ENCODE data around the gene RNF167.

The RNF167 gene

DNA sequence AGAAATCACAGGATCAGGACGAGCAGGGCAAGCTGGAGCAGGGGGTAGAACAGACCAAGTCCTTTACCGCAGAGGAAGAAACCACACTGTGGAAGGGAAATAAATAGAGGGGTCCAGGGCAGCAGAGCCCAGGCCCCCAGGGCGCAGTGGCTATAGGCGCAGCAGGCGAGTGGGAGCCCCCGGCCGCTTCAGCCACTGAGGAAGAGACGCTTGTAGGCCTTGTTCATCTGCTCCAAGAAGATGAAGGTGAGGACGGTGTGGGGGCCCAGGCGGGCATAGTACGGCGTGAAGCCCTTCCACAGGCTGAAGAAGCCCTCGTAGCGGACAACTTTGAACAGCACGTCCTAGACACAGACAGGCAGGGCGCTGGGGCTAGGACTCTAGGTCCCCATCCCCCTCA, 2.5 kb upstream of the RNF167 start:
- in situ Hi-C loops (cut with HindIII; ENCODE audit: low sequenced_read_pairs), result no loop called here

- in situ Hi-C loops (cut with HindIII; ENCODE audit: low sequenced_read_pairs), result no loop called here
Measured at GRCh38 chr17:4938069-4938491, 2.0 kb upstream of the RNF167 start.

GRCh38 chr17:4938688-4939545, 1.2 kb upstream of the RNF167 start:
- in situ Hi-C loops (cut with HindIII; ENCODE audit: low sequenced_read_pairs), result no loop called here

DNA sequence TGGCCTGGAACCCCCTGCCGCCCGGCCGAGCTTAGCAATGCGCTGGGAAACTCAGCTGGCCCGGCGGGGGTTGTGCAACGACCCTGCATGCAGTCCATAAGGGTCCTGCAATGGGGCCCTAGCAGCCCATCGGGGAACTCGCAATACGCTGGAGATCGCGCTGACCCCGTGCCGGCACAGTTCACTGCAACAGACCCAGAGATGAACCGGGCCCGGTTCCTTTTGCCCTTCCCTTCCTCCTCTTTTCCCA, 597 bp upstream of the RNF167 start:
- in situ Hi-C loops (cut with HindIII; ENCODE audit: low sequenced_read_pairs), result no loop called here

DNA sequence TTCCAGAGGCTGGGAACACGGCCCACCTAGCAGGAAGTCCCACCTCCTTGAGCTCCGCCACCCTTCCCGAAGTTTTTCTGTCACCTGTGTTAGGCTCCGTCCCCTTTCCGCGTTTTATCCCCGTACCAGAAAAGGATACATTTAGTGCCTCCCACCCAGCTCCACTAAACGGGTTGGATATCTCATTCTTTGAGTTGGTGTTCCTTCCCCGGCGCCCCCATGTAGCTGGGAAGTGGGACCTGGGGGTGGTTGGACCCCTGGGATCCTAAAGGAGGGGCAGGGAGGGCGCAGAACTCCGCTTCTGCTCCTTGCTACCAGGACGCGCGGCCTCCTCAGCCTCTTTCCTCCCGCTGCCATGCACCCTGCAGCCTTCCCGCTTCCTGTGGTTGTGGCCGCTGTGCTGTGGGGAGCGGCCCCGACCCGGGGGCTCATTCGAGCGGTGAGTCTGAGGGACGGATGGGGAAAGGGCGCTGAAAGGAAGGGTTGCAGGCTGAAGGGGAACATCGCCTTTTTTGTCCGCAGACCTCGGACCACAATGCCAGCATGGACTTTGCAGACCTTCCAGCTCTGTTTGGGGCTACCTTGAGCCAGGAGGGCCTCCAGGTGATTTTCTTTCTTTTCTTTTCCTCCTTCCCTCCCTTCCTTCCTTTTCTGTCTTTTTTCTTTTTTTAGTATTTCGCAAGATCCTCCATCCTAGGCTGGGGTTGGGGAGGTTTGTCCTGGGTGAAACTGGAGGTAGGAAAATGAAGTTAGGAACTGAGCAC, 669 bp downstream of the RNF167 start:
- in situ Hi-C loops (cut with HindIII; ENCODE audit: low sequenced_read_pairs), result no loop called here

DNA sequence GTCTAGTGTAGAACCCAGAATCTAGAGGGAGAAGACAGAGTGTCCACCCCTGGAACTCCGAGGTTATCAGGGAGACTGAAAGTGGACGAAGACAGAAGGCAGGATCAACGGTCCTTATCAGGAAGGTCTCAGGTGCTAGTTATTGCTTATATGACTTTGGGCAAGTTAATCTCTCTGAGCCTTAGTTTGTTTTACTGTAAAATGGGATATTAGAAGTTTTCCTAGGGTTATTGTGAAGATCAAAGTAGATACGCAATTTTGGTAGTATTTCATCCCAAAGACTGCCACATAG, 1.2 kb downstream of the RNF167 start:
- in situ Hi-C loops (cut with HindIII; ENCODE audit: low sequenced_read_pairs), result no loop called here

DNA sequence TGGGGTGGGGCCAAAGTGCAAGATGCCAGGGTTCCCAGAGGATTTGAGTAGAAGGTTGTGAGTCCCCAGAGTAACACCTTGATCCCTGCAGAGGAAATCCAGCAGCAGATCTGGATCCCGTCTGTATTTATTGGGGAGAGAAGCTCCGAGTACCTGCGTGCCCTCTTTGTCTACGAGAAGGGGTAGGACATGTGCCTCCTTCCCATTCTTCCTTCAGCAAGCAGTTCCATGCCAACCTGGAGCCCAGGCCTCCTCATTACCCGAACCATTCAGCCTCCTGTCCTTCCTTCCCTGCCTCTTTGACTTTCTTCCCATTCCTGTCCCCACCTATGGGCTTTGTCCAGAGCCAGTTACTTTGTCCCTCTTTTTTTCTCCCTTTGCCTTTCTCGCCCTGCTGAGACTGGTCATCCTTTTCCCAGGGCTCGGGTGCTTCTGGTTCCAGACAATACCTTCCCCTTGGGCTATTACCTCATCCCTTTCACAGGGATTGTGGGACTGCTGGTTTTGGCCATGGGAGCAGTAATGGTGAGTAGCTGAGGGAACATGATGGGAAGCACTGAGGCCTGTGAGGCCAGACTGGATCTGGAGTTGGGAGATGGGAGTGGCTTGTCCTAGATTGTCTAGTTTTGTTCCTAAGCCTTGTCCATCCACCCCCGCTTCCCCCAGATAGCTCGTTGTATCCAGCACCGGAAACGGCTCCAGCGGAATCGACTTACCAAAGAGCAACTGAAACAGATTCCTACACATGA, 2.9 kb downstream of the RNF167 start:
- in situ Hi-C loops (cut with HindIII; ENCODE audit: low sequenced_read_pairs), result no loop called here

- in situ Hi-C loops (cut with HindIII; ENCODE audit: low sequenced_read_pairs), result no loop called here
Measured at GRCh38 chr17:4944163-4944553, 4.1 kb downstream of the RNF167 start.

DNA sequence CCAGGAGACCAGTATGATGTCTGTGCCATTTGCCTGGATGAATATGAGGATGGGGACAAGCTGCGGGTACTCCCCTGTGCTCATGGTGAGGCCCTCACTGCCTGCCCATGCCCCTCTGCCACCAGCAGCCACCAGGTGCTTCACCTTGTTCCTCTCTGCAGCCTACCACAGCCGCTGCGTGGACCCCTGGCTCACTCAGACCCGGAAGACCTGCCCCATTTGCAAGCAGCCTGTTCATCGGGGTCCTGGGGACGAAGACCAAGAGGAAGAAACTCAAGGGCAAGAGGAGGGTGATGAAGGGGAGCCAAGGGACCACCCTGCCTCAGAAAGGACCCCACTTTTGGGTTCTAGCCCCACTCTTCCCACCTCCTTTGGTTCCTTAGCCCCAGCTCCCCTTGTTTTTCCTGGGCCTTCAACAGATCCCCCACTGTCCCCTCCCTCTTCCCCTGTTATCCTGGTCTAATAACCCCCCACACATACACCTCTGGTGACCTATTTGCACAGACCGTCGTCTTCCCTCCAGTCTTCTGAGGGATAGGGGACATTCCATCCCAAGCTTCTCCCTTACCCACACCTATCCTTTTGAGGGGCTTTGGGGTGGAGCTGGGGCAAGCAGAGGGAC, 4.6 kb downstream of the RNF167 start:
- in situ Hi-C loops (cut with HindIII; ENCODE audit: low sequenced_read_pairs), result loop anchor here (5.0 kb wide), 1 partner anchor 58 kb away; no protein-coding TSS in a partner anchor

- in situ Hi-C loops (cut with HindIII; ENCODE audit: low sequenced_read_pairs), result loop anchor here (5.0 kb wide), 1 partner anchor 57 kb away; no protein-coding TSS in a partner anchor
Measured at GRCh38 chr17:4945176-4945943, 5.3 kb downstream of the RNF167 start.

- in situ Hi-C loops (cut with HindIII; ENCODE audit: low sequenced_read_pairs), result loop anchor here (5.0 kb wide), 1 partner anchor 56 kb away; no protein-coding TSS in a partner anchor
Measured at GRCh38 chr17:4945944-4946280, 5.8 kb downstream of the RNF167 start.

DNA sequence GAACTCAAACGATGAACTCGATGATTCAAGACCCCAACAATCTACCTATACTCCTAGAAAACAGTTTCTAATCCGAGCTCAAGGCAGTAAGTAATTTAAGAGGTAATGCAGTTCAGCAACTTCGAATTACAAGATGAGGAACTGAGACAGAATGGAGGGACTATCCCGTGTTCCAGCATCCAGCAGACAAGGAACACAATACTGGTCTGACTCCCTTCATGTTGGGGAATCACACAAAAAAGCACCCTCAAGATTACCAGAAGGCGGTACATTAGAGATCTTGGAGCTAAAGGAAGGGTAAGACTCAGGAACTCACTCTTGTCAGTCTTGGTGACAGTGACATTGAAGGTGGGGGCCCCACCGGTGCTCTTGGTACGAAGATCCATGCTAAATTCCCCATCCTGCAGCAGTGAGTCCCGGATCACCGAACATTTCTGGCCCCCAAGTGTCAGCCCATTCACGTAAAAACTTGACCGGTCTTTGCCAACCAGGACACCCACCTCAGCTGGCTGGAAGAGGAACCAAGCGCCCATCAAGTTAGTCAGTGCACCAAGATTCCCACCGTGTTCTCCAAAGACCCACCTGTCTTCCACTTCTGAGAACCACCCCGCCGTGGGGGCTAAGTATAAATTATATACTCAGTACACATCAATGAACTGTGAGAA, 6.4 kb downstream of the RNF167 start:
- in situ Hi-C loops (cut with HindIII; ENCODE audit: low sequenced_read_pairs), result loop anchor here (5.0 kb wide), 1 partner anchor 56 kb away; no protein-coding TSS in a partner anchor

- in situ Hi-C loops (cut with HindIII; ENCODE audit: low sequenced_read_pairs), result loop anchor here (5.0 kb wide), 1 partner anchor 55 kb away; no protein-coding TSS in a partner anchor
Measured at GRCh38 chr17:4947010-4947410, 6.9 kb downstream of the RNF167 start.

DNA sequence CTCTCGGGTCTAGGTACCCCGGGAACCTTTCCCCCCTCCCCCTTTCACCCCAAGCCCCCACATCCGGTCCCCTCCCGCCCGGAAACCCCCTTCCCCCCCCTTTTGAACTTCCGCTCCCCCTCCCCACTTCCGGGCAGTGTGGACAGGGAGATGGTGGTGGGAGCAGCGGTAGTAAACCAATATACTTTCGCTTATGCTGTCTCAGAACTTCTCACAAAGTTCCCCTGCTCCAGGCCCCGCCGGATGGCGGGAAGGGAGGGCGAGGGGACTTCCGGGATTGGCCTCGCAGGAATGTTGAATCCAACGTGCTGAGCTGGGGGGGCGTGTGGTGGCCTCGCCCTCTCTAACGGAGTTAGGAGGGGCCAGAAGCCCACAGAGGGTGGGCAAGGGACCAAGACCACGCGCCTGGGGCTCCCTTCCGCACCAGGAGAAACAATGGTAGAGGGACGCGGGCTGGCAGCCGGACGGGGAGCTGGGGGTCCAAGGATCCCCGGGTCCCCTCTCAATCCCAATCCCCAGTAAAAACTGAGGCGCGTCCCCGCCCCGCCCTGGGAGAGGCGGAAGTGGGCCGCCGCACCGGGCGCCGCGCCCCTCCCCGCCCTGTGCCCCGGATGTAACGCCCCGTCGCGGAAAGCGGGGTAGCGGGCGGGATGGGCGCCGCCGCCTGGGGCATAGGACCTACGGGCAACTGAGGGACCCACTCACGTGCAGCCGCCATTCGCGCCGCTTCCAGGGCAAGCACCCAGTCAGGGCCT, 7.5 kb downstream of the RNF167 start:
- in situ Hi-C loops (cut with HindIII; ENCODE audit: low sequenced_read_pairs), result loop anchor here (5.0 kb wide), 1 partner anchor 55 kb away; no protein-coding TSS in a partner anchor

DNA sequence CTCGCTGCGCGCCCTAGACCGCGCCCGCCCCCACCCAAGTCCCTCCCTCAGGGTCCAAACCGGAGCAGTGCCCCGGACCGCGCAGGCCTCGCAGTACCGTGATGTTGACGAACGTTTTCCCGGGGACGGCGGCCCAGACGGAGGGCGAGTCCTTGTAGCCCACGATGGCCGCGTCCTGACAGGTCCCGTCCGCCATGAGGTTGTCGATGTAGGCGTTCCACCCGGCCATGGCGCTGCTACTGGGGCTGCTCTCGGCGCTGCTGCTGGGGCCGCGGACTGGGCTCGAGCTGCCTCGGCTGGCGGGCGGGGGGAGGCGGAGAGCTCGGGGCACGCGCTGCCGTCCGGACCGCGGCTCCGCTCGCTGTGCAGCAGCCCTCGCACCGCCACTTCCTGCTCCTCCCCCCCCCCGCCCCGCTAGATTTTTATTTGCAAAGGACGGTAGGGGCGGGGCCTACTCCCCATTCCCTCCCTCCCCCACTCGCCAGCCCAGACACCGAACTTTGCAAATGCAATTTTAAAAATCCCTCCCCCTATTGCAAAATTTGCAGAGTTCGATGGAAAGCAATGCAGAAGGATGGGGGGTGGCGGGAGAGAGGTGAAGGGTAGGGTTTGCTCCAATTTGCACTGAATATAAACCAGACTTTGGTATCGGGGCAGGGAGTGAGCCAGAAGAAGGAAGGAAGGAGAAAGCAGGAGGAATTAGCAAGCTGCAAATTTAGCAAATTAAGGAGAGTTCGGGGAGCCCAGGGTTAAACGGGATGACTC, 8.3 kb downstream of the RNF167 start, which contains the start of gene PFN1:
PFN1 (minus strand) TSS at position 365 of the 765 bp plus-strand sequence; CDS start at position 229, 136 bp downstream.
- in situ Hi-C loops (cut with HindIII; ENCODE audit: low sequenced_read_pairs), result loop anchor here (5.0 kb wide), 1 partner anchor 54 kb away; no protein-coding TSS in a partner anchor

GRCh38 chr17:4948931-4949320, 8.9 kb downstream of the RNF167 start:
- in situ Hi-C loops (cut with HindIII; ENCODE audit: low sequenced_read_pairs), result loop anchor here (5.0 kb wide), 1 partner anchor 53 kb away; no protein-coding TSS in a partner anchor

GRCh38 chr17:4949321-4950074, 9.4 kb downstream of the RNF167 start:
- in situ Hi-C loops (cut with HindIII; ENCODE audit: low sequenced_read_pairs), result loop anchor here (5.0 kb wide), 1 partner anchor 53 kb away; no protein-coding TSS in a partner anchor
